ENCODE results near the gene BGLAP.

BGLAP gene

GRCh38 chr1:156196445-156196844, 45.5 kb upstream of the BGLAP start:
- Histone ChIP-seq H3K4me3 (ENCODE audit: low read depth, low read length) (no peak overlapping the region), H3K27me3 (ENCODE audit: insufficient read depth, low read depth, severe bottlenecking) (no peaks in the 10 kb centered on the region), H3K9me3 (ENCODE audit: severe bottlenecking) (no peaks in the 10 kb centered on the region), H3K36me3 (peaks cover 49% of the 10 kb centered on the region), H3K27ac (no peak overlapping the region)
- DNase-seq, result no peak
- TF ChIP-seq CTCF (IDR thresholded peaks at IDR 0.05; ENCODE audit: low read depth, low read length), result no peak

- Histone ChIP-seq H3K36me3 (peaks cover 68% of the 10 kb centered on the region), H3K27ac (no peak overlapping the region), H3K27me3 (ENCODE audit: insufficient read depth, low read depth, severe bottlenecking) (no peaks in the 10 kb centered on the region), H3K9me3 (ENCODE audit: severe bottlenecking) (no peaks in the 10 kb centered on the region), H3K4me3 (ENCODE audit: low read depth, low read length) (no peak overlapping the region)
- DNase-seq, result no peak
- no peak for TF ChIP-seq CTCF (IDR thresholded peaks at IDR 0.05; ENCODE audit: low read depth, low read length)
These were observed 43.1 kb upstream of the BGLAP start for GRCh38 chr1:156198831-156199349.

- no peak overlapping the region for H3K27ac ChIP-seq
- no peaks in the 10 kb centered on the region for H3K9me3 ChIP-seq (ENCODE audit: severe bottlenecking)
- no peak overlapping the region for H3K4me3 ChIP-seq (ENCODE audit: low read depth, low read length)
- H3K36me3 ChIP-seq, result peaks cover 80% of the 10 kb centered on the region
- no peak for TF ChIP-seq CTCF (IDR thresholded peaks at IDR 0.05; ENCODE audit: low read depth, low read length)
- DNase-seq, result no peak
- H3K27me3 ChIP-seq (ENCODE audit: insufficient read depth, low read depth, severe bottlenecking), result no peaks in the 10 kb centered on the region
These were observed 41.9 kb upstream of the BGLAP start for GRCh38 chr1:156200044-156200443.

GRCh38 chr1:156203331-156203730, 38.7 kb upstream of the BGLAP start:
- no peak for TF ChIP-seq CTCF (IDR thresholded peaks at IDR 0.05; ENCODE audit: low read depth, low read length)
- no peak overlapping the region for H3K4me3 ChIP-seq (ENCODE audit: low read depth, low read length)
- H3K27me3 ChIP-seq (ENCODE audit: insufficient read depth, low read depth, severe bottlenecking), result no peaks in the 10 kb centered on the region
- no peak for DNase-seq
- H3K36me3 ChIP-seq, result peaks cover 88% of the 10 kb centered on the region
- H3K9me3 ChIP-seq (ENCODE audit: severe bottlenecking), result no peaks in the 10 kb centered on the region
- no peak overlapping the region; the same call in 1 of the 2 replicates for H3K27ac ChIP-seq

- Histone ChIP-seq H3K36me3 (peaks cover 86% of the 10 kb centered on the region), H3K27ac (no peak overlapping the region), H3K9me3 (ENCODE audit: severe bottlenecking) (no peaks in the 10 kb centered on the region), H3K27me3 (ENCODE audit: insufficient read depth, low read depth, severe bottlenecking) (no peaks in the 10 kb centered on the region), H3K4me3 (ENCODE audit: low read depth, low read length) (no peak overlapping the region)
- no peak for TF ChIP-seq CTCF (IDR thresholded peaks at IDR 0.05; ENCODE audit: low read depth, low read length)
- no peak for DNase-seq
These were observed 37.3 kb upstream of the BGLAP start for GRCh38 chr1:156204686-156205085.

GRCh38 chr1:156211243-156211642, 30.7 kb upstream of the BGLAP start:
- Histone ChIP-seq H3K9me3 (ENCODE audit: severe bottlenecking) (no peaks in the 10 kb centered on the region), H3K27ac (no peak overlapping the region), H3K36me3 (peaks cover 63% of the 10 kb centered on the region), H3K4me3 (ENCODE audit: low read depth, low read length) (no peak overlapping the region), H3K27me3 (ENCODE audit: insufficient read depth, low read depth, severe bottlenecking) (no peaks in the 10 kb centered on the region)
- no peak for DNase-seq
- no peak for TF ChIP-seq CTCF (IDR thresholded peaks at IDR 0.05; ENCODE audit: low read depth, low read length)
